Stimulated activated naive CD8-positive, alpha-beta T cell treated with anti-CD3 and anti-CD28 coated beads, Interleukin-15, amount 100 ng/mL, for 72 hours (primary cell): ENCODE results near the gene ATP6V1C2.

ENCODE experiments used
- ATAC-seq: fragments of 150-1000 bp; cut with Tn5 transposase; 2 replicates; pipeline ENCODE4 v1.10.0; 2021; ENCODE audit warnings: mild to moderate bottlenecking, moderate library complexity
- DNase-seq, 2 donors: peaks; one replicate each; pipeline ENCODE4 v3.0.0; 2021 to 2022
- H3K27ac Mint-ChIP-seq, 2 donors: one replicate each; pipeline ENCODE4 v1.8.0; 2022; ENCODE audit warnings: mild to moderate bottlenecking in 2 of 2, mixed read lengths in 2 of 2, moderate library complexity in 2 of 2
- H3K27me3 Mint-ChIP-seq: one replicate; pipeline ENCODE4 v1.8.0; 2022; ENCODE audit warnings: mixed read lengths
- H3K4me1 Mint-ChIP-seq: one replicate; pipeline ENCODE4 v1.8.0; 2022; ENCODE audit warnings: mild to moderate bottlenecking, mixed read lengths
- H3K4me3 Mint-ChIP-seq, 2 donors: one replicate each; pipeline ENCODE4 v1.8.0; 2022; ENCODE audit warnings: mild to moderate bottlenecking in 2 of 2, mixed read lengths in 2 of 2, moderate library complexity in 1 of 2
- H3K9me3 Mint-ChIP-seq, 2 donors: one replicate each; pipeline ENCODE4 v1.8.0; 2022; ENCODE audit warnings: mixed read lengths in 2 of 2

The ATP6V1C2 gene

DNA sequence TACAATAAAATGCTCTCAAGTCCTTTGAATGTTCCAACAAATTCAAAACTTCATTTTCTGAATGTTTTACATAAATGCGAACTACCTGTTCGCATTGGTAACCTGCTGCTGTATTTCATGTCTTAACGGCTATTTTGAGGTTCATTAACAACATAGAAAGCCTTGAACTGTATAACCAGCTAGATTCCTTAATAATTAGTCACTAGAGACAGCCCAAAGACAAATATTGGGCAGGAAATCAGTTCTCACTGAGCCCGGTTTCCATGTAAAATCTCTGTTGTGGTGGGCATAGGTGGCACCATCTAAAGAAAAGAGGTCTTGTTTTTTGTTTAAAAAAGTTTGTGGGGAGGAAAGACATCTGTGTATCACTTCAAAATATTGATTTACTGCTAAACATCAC, 62.0 kb downstream of the ATP6V1C2 start:
- DNase-seq (no peak), ATAC-seq (no peak)
- H3K4me1 Mint-ChIP-seq = no peaks in the 10 kb centered on the region
- H3K9me3 Mint-ChIP-seq = no peaks in the 10 kb centered on the region
- no peak overlapping the region for H3K27ac Mint-ChIP-seq
- no peak overlapping the region for H3K4me3 Mint-ChIP-seq
- H3K27me3 Mint-ChIP-seq = no peaks in the 10 kb centered on the region

DNA sequence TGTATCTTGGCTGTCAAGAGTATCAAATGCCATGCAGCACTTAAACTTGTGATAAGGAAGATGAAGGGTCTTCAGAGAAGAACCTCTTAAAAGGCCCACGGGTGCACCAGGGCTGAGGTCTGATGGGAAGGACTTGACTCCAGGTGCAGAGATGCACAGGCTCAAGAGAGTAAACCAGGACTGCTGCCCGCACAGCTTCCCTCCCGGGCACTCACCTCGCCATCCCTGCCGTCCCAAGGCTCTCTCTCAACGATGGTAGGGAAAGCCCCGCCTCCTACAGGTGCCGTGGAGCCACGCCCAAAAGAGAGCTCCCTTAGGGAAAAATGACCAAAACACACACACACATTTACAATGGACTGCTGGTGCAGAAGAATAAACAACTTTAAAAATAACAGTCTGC, 63.3 kb downstream of the ATP6V1C2 start:
- Mint-ChIP-seq H3K4me1 (no peaks in the 10 kb centered on the region), H3K4me3 (no peak overlapping the region), H3K27me3 (no peaks in the 10 kb centered on the region), H3K27ac (no peak overlapping the region), H3K9me3 (no peaks in the 10 kb centered on the region)
- DNase-seq (no peak), ATAC-seq (no peak)

DNA sequence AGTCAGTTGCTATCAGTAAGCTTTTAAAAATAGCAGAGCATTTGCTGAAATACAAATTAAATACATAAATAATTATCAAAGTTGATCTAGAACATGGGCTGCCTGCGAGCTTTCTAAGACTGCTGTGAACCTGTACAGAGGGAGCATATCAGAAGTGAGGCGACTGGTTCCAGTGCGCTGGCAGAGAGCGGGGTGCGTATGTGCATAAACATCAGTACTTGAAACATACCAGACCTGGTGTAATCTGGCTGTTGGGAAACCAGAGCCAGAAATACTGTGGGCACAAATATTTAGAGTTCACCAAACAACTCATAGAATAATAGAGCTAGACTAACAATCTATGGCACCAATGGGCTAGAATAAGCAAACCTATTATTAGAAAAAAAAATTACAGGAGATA, 63.8 kb downstream of the ATP6V1C2 start:
- DNase-seq (no peak), ATAC-seq (no peak)
- Mint-ChIP-seq H3K4me3 (no peak overlapping the region), H3K27me3 (no peaks in the 10 kb centered on the region), H3K27ac (no peak overlapping the region), H3K4me1 (peaks cover under 1% of the 10 kb centered on the region), H3K9me3 (no peaks in the 10 kb centered on the region)

DNA sequence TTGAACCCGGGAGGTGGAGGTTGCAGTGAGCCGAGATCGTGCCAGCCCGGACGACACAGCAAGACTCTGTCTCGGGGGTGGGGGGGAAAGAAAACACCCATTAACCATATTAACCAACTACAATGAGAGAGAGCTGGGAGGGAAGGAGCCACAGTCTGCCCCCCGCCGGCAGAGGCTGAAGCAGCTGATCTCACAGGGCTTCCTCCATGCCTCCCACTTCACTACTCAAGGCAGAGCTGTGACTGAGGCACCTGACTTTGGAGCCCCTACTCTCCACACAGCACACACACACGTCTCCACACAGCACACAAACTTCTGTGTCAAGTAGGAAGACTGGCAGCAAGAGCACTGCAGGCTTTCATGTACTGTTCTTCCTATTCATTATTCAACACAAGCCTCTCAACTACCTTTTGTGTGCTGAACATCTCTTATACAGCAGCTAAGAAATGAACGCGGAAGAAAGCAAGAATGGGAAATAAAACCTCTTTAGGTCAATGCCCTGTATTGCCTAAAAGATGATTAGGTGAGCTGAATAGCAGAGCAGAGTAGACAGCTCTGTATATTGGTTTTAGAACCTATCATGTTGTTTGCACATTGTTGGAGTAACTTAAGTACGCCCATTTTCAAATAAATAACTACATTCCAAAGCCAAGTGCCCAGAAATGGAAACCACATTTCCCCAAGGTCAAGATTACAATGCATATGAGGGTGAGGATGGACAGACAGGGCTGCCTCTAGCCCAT, 65.0 kb downstream of the ATP6V1C2 start:
- Mint-ChIP-seq H3K27me3 (no peaks in the 10 kb centered on the region), H3K4me1 (peaks cover 12% of the 10 kb centered on the region), H3K27ac (peak overlapping the region in 1 of 2 donors; percentile 54), H3K9me3 (no peaks in the 10 kb centered on the region), H3K4me3 (no peak overlapping the region)
- ATAC-seq = no peak
- no peak for DNase-seq

DNA sequence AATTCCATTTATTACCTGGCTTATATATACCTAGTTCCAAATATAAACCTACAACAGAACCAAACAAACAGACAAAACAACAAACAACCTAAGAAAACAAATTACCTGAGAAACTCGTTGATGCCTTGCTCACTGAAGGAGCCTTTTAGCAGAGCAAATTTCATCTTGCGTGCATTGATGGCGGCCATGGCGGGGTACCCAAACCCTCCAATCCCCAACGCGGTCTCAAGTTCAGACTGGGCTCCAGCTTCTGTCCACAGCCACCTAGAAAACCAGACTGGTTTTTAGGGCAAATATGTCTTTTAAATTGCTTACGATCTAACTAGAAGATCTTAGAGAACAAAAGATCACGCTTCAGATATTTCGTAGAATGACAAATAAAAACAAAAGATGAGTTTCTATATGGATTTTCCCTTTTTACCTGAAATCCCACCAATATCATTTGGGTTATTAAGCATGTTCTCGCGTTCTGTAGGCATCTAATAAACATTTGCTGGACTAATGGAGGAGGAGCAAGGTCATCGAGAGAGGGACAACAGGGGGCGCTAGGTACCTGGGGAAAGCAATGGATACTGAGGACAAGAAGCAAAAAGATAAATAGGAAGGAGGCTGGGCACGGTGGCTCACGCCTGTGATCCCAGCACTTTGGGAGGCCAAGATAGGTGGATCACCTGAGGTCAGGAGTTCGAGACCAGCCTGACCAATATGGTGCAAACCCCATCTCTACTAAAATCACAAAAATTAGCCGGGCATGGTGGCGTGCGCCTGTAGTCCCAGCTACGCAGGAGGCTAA, 65.9 kb downstream of the ATP6V1C2 start:
- Mint-ChIP-seq H3K9me3 (no peaks in the 10 kb centered on the region), H3K4me1 (peaks cover 13% of the 10 kb centered on the region), H3K27me3 (no peaks in the 10 kb centered on the region), H3K4me3 (no peak overlapping the region), H3K27ac (no peak overlapping the region)
- ATAC-seq (no peak), DNase-seq (peak in 1 of 2 donors; percentile 23)

DNA sequence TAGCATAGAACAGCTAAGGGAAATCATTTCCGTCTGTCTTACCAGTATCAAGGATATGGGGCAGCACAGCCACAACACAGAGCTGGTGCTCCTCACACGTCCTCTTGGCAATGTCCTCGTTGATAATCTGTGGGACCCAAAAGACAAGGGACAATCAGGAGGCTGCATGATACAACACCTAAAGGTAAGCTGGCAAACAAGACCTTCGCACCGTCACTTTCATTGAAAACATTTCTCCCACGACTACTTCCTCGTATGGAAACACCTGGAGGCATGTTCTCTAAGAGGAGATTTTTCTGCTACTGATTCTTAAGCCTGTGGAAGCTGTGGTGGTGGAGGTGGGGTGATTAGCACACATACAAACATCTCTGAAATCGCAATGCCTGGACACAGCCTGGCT, 67.4 kb downstream of the ATP6V1C2 start:
- peaks cover 18% of the 10 kb centered on the region for H3K4me1 Mint-ChIP-seq
- peak overlapping the region in 1 of 2 donors; percentile 59 for H3K27ac Mint-ChIP-seq
- H3K4me3 Mint-ChIP-seq = no peak overlapping the region
- DNase-seq (no peak), ATAC-seq (no peak)
- H3K27me3 Mint-ChIP-seq = no peaks in the 10 kb centered on the region
- no peaks in the 10 kb centered on the region for H3K9me3 Mint-ChIP-seq

DNA sequence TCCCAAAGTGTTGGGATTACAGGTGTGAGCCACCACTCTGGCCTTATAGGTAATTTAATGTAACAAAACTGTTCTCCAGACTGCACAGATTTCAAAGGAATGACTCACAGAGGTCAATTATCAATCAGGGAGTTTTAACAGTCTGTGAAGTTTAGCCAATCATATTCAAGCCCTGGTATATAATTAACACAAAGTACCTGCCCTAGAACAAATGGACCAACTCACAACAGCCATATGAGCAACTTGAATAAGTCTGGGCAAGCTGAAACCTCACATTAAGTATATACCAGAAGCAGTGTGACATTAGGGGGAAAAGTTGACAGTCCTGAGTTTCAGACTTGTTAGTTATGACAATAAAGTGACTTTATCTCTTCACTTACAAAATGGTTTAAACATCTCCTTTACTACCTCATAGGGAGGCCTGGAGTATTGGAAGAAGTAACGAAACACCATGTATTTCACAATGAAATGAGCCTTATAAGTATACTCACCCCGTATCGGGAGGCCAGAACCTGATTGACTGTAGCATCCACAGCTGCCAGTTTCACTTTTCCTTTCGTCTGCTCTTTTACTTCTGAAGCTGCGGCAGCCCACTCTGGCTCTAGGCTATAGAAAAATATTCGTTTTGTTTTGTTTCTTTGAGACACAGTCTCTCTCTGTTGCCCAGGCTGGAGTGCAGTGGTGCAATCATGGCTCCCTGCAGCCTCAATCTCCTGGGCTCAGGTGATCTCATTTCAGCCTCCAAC, 69.0 kb downstream of the ATP6V1C2 start:
- Mint-ChIP-seq H3K4me1 (peaks cover 18% of the 10 kb centered on the region), H3K9me3 (no peaks in the 10 kb centered on the region), H3K4me3 (no peak overlapping the region), H3K27me3 (no peaks in the 10 kb centered on the region), H3K27ac (peak overlapping the region; percentile 74 to 97)
- ATAC-seq (no peak), DNase-seq (no peak)

DNA sequence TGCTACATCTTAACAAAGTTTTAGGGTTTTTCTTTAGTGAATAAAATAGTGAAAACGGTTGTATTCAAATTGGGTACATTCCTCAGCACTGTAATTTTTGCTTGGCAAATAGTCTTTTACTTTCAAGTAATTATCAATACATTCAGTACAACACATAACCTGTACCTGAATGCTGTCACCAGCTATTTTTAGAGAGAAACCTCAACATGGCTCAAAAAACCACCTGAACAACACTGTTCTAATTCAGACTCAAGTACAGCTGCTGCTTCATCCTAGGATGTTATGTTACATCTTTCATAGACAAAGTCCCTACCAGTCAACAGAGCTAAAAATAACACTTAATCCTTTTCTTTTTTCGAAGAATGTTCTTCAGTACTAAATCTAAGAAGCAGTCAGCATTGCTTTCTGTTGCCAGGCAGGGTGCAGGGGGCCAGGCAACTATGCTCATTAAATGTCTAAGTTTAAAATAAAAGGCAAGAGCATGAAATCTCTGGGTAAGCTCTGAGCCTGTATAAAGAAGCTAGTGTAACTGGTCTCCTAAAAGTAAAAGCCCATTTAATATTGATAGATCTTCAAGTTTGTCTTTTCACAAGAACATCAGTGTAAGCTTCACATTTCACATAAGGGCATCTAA, 70.7 kb downstream of the ATP6V1C2 start:
- no peak for ATAC-seq
- Mint-ChIP-seq H3K4me1 (peaks cover 18% of the 10 kb centered on the region), H3K27me3 (no peaks in the 10 kb centered on the region), H3K4me3 (no peak overlapping the region), H3K27ac (peak overlapping the region in 1 of 2 donors; percentile 4), H3K9me3 (no peaks in the 10 kb centered on the region)
- DNase-seq = no peak

DNA sequence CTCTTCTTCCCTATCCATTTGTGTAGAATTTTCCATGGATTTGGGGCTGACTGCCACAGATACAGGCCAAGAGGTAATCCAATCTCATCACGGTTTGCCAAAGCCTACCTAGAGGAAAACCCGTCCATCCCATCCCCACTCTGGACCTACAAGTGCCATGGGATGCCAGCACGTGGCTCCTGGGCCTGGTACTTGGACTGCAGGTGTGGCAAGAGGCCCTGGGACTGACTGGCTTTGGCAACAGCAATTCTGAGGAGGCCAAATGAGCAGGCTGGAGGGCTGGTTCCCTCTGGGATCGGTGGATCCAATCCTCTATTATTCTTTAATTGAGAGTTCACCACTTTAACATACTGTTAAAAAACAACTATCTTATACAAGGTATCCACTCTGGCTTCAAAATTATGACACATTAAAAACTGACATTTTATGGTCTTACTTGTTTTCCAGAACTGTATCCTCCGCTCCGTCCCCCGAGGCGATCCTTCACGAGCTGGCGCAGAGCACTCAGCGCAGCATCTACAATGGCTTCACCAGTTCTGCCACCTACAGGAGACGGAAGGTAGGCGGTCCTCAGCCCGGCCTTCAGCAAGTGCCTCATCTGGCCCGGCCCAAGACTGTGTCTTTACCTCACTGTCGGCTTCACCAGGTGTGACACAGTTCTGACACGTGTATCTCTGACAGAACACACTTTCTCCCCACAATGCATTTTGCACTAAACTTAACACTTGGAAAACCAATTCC, 71.4 kb downstream of the ATP6V1C2 start:
- no peak for DNase-seq
- Mint-ChIP-seq H3K9me3 (no peaks in the 10 kb centered on the region), H3K27me3 (no peaks in the 10 kb centered on the region), H3K4me3 (no peak overlapping the region), H3K4me1 (peaks cover 18% of the 10 kb centered on the region), H3K27ac (peak overlapping the region; percentile 4 to 23)
- no peak for ATAC-seq

DNA sequence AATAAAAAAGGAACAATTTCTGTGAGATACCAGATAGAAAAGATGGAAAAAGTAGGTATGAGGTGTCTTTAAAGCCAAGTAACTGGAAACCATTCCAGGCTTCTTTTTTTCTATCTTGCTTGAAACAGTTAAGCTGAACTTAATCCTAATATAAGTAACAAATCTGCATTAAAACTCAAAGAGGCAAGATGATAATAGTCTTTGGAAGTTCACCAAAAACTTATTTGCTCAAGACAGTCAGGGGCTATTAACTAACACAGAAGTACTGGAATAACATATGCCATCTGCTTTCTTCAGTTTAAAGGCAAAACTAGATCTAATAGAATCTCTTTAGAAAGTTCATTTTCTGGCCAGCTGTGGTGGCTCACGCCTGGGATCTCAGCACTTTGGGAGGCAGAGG, 72.4 kb downstream of the ATP6V1C2 start:
- H3K4me1 Mint-ChIP-seq = peaks cover 18% of the 10 kb centered on the region

DNA sequence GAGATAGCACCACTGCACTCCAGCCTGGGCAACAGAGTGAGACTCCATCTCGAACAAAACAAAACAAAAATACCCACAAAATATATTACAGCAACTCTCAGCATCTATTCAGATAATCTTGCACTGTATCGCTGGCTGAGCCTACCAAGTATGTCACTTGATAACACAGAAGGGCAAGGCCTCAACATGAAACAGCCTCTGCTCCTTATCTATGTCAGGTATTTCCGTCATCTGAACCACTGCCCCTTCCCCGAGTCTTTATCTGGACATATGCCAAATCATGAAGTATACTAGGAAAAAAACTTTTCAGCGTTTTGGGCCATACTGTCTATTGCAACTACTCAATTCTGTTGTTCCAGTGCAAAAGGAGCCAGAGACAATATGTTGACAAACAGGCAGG, 73.4 kb downstream of the ATP6V1C2 start:
- no peak for DNase-seq
- Mint-ChIP-seq H3K27ac (no peak overlapping the region), H3K4me1 (peaks cover 18% of the 10 kb centered on the region), H3K4me3 (no peak overlapping the region), H3K9me3 (no peaks in the 10 kb centered on the region), H3K27me3 (no peaks in the 10 kb centered on the region)
- ATAC-seq = no peak

More for the DNA sequence above, 72.4 kb downstream of the ATP6V1C2 start:
- H3K9me3 Mint-ChIP-seq = no peaks in the 10 kb centered on the region
- no peak overlapping the region for H3K27ac Mint-ChIP-seq
- no peak overlapping the region for H3K4me3 Mint-ChIP-seq
- DNase-seq (no peak), ATAC-seq (no peak)
- no peaks in the 10 kb centered on the region for H3K27me3 Mint-ChIP-seq

DNA sequence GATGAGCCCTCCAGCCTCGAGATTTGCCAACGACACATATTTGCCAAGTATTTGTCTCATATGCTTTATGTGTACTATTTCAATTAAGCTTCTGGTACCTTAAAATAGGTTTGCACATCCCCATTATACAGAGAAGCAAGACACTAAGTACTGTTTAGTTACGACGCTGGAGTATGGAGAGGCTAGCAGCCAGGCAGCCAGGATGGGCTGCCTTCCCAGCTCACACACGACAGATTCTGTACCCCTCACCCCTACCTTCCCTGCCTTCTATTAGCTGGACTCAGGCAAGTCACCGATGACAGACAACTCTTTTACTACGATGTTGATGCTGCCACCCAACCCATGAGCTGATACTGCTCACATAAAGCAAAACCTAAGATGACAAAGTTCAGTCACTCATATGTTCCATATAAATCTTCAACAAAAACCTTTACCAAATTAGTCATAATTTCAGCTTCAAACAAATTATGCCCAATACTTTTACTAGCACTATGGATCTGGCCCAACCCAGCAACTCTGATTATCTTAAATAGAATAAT, 74.1 kb downstream of the ATP6V1C2 start:
- Mint-ChIP-seq H3K27ac (peak overlapping the region; percentile 24 to 79), H3K27me3 (no peaks in the 10 kb centered on the region), H3K9me3 (no peaks in the 10 kb centered on the region), H3K4me1 (peaks cover 14% of the 10 kb centered on the region), H3K4me3 (no peak overlapping the region)
- DNase-seq = no peak
- ATAC-seq = no peak

DNA sequence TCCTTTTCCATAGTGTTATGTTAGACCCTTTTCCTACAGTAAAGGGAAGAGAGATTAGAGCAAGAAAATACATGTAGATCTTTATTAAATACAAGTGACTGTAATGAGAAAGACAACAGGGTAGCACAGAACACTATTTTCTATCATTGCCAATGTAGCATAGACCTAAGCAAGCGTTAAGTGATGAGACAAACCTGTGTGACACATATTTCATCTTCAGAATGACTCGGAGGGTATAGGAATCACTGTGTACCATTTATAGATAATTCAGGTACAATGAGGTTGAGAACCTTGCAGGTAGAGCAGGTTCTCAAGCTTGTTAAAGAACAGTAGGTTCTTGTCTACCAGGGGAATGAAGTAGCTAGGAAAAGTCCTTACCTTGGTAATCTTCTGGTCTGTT, 75.3 kb downstream of the ATP6V1C2 start:
- Mint-ChIP-seq H3K27me3 (no peaks in the 10 kb centered on the region), H3K4me3 (no peak overlapping the region), H3K9me3 (no peaks in the 10 kb centered on the region), H3K4me1 (peaks cover 5% of the 10 kb centered on the region), H3K27ac (peak overlapping the region in 1 of 2 donors; percentile 26)
- ATAC-seq = no peak
- no peak for DNase-seq

DNA sequence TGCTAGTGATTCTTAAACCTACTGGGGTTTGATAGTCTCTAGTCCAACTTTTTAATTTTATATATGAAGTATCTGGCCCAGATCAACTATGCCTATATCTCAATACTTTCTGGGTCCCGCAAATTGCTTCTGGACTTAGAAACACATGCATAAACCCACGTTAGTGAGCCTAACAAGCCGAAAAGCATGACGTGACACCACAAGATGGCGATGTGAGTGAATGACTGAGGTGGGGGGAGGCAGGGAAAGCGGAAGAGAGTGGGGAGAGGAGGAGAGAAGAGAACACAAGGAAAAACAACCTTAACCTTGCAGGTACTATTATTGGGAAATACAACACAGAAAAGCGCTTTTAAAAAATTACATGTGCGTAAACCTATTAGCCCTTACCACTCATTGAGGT, 77.4 kb downstream of the ATP6V1C2 start:
- no peak overlapping the region for H3K27ac Mint-ChIP-seq
- DNase-seq = no peak

DNA sequence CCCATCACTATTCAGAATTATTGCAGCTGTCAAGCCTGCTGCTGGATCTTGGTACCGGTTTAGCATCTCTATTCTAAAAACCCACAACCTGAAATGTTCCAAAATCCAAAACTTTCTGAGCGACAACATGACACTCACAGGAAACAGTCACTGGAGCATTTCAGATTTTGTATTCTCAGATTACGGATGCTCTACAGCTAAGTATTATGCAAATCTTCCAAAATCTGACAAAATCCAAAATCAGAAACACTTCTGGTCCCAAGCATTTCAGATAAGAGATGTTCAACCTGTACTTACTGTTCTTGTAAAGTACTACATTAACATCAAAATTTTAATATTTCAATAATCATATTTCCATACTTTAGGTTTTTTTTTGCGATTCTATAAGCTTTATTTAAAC, 78.7 kb downstream of the ATP6V1C2 start:
- no peaks in the 10 kb centered on the region for H3K4me1 Mint-ChIP-seq
- no peaks in the 10 kb centered on the region for H3K9me3 Mint-ChIP-seq
- ATAC-seq = no peak
- DNase-seq = no peak
- H3K4me3 Mint-ChIP-seq = no peak overlapping the region
- no peak overlapping the region for H3K27ac Mint-ChIP-seq
- H3K27me3 Mint-ChIP-seq = no peaks in the 10 kb centered on the region

More for the DNA sequence above, 77.4 kb downstream of the ATP6V1C2 start:
- H3K27me3 Mint-ChIP-seq = no peaks in the 10 kb centered on the region
- no peak for ATAC-seq
- H3K4me3 Mint-ChIP-seq = no peak overlapping the region
- no peaks in the 10 kb centered on the region for H3K4me1 Mint-ChIP-seq
- H3K9me3 Mint-ChIP-seq = no peaks in the 10 kb centered on the region
